ENCODE measurements around the gene RFX7. TPM values are rescaled to one million over a fixed set of nuclear protein-coding genes. Genes with fewer than 3 reads are reported as not detected.
A peak's percentile ranks its signal among the peaks of the same experiment; 100 is the strongest.

Gene RFX7
- total RNA-seq, 1 experiment from 2014 or later = 3.5 TPM

DNA sequence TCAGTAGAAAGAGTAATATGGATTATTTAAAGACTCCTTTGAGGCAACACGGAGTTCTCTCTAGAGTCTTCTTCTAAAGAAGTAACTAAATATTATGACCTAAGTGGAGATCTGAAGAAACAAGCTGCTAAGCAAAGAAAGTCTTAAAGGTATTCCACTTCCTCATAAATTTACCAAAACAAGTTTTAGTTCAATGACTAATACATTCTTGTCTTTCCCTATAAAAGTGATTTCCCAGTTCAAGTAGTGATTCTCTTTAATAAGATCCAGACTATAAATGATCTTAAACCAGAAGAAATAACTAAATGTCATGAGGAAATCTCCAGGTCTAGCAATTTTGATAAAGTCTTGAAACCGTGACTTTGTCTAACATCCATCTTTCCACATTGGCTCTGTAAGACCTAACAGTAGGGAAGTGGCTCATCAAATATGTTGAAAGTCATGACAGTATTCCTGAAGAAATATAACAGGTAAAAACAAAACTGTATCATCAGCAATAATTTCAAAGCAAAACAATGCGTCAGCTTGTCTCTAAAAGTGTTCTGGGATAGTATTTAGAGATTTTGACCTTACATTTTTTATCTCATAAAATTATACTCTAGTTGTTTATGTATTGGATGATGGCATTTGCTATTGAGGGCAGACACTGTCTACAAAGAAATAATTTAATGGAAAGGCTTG, 198.5 kb downstream of the RFX7 start:
- peak; percentile 25 for DNase-seq (ENCODE audit: low spot score)

- peak; percentile 25 for DNase-seq (ENCODE audit: low spot score)
These were observed 200.4 kb downstream of the RFX7 start for GRCh38 chr15:56042982-56043980.

DNA sequence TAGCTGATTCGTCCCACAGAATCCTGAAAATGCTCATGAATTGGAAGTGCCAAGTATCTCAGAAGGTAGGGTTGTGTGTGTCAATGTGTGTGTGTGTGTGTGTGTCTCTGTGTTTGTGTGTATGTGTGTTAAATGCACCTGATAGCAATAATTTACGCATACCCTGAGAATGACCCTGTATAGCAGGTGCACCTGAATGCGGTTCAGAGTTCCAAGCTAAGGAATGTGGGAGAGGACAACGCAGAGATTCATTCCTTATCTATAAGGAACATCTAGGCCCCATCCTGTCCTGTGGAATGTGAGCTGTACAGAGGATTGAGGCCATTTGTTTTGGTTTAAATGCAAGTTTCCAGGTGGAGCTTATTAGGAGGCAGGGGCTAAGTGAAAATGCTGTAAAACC, 201.2 kb downstream of the RFX7 start:
- DNase-seq (ENCODE audit: low spot score) = peak; percentile 76

DNA sequence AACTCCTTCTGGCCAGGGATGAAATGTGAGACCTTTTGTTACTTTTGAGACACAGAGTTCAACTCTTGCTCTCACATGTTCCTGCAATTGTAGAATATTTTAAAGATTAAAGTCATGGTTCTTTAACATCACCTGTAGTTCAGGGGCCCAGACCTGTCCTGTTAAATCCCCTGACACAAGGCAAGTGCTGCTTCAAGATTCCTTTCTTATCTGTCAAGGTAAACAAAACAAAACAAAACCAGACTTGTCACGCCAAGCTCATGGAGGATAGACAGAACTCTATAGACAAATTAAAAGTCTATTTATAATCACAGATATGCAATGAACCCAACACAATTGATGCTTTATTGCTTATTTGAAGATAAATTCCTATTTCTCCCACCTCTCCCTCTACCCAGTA, 201.6 kb downstream of the RFX7 start:
- peak; percentile 52 for DNase-seq (ENCODE audit: low spot score)

DNA sequence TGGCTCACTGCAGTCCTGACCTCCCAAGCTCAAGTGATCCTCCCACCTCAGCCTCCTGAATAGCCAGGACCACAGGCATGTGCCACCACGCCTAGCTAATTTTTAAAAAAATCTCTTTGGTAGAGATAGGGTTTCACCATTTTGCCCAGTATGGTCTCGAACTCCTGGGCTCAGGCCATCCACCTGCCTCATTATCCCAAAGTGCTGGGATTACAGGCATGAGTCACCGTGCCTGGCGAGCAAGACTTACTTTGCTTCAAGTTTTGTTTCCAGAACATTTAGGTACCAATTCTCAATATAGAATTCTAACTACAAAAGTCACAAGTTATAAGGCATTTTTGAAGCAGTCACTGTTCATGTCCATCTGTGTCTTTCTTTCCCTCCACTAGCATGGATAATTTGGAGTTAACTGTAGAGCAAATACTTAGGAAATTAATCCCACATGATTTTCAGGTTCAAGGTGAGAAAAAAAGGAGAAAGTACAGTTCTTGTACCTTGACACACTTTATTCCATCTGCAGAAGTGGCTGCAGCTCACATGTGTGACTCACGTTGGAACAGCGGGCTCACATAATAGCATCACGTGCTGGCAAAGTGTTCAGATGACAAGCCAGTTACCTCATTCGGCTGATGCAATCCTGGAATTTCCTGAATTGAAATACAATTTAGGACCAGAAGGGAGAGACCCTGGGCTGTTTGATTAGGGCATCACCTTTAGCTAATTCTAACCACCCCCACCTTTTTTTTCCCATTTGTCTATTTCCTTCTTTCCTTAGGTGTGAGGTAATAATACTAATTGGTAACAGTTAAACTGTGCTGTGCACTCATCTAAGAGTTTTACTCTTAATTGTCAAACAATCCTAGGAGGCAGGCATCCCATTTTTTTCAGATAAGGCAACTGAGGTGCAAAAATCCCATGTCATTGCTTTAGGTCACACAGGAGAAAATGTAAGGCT, 203.3 kb downstream of the RFX7 start:
- peak; percentile 80 for DNase-seq (ENCODE audit: low spot score)

- DNase-seq (ENCODE audit: low spot score) = no peak
These were observed 205.0 kb downstream of the RFX7 start for GRCh38 chr15:56038707-56039106.

DNA sequence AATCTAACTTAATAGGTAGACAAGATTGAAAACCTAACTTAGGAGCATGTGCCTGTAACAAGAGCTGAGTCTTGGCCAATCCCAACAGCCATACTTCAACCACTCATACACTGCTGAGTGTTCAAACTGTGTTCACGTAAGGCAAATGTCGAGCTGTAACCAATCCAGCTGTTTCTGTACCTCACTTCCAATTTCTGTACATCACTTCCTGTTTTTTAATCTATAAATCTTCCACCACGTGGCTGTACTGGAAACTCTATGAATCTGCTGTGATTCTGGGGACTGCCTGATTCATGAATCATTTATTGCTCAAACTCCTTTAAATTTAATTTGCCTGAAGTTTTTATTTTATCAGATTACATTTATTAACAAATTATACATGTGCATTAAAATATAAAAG, 205.7 kb downstream of the RFX7 start:
- peak; percentile 13 for DNase-seq (ENCODE audit: low spot score)

Small RNA genes lying within 50 kb of the gene (small RNA-seq; reads per million reads assigned to genes)
- gene CD24P2 = not detected
- gene RNU6-1287P = not detected

Other genes with a start within 250 kb of the RFX7 start
- gene TEX9, start 121.5 kb upstream of the RFX7 start, total RNA-seq (2014; rRNA removed; shearing (Covaris generic)) = 1.2 and 3.6 TPM in 2 replicates
- gene MNS1, start 221.3 kb upstream of the RFX7 start, total RNA-seq (2014; rRNA removed; shearing (Covaris generic)) = 4.0 and 6.8 TPM in 2 replicates